Aorta (tissue), 5 donors: Measurements from ENCODE around the gene SMG7. TPM values are rescaled to one million over a fixed set of nuclear protein-coding genes. Genes with fewer than 3 reads are reported as not detected.
A peak's percentile ranks its signal among the peaks of the same experiment; 100 is the strongest.

Experiments
- ATAC-seq: fragments of 200-7000 bp; cut with Tn5 transposase; one replicate; pipeline ENCODE4 v1.9.1; 2022; ENCODE audit warnings: moderate library complexity; ENCODE audit not compliant: low FRiP score
- DNase-seq, 2 donors: peaks; one replicate each; pipeline ENCODE4 v3.0.0-alpha.2; 2020
- H3K27ac ChIP-seq, 2 donors: one replicate each; pipeline ENCODE4 v1.5.1; 2013; ENCODE audit warnings: low read length in 2 of 2, mild to moderate bottlenecking in 2 of 2, moderate library complexity in 2 of 2, control low read depth in 1 of 2, inconsistent platforms in 1 of 2, low read depth in 1 of 2
- H3K27me3 ChIP-seq, 2 donors: one replicate each; pipeline ENCODE4 v1.6.1; 2013; ENCODE audit warnings: control low read depth in 1 of 2, low read length in 1 of 2, mild to moderate bottlenecking in 1 of 2, moderate library complexity in 1 of 2; ENCODE audit not compliant: insufficient read depth in 2 of 2, control insufficient read depth in 1 of 2
- H3K36me3 ChIP-seq, 2 donors: one replicate each; pipeline ENCODE4 v1.6.1; 2013; ENCODE audit warnings: control low read depth in 1 of 2, low read length in 1 of 2, mild to moderate bottlenecking in 1 of 2; ENCODE audit not compliant: insufficient read depth in 2 of 2, control insufficient read depth in 1 of 2
- H3K4me1 ChIP-seq, 2 donors: one replicate each; pipeline ENCODE4 v1.6.1; 2013; ENCODE audit warnings: low read length in 2 of 2, control low read depth in 1 of 2, mild to moderate bottlenecking in 1 of 2, moderate library complexity in 1 of 2; ENCODE audit not compliant: insufficient read depth in 2 of 2, control insufficient read depth in 1 of 2
- H3K4me3 ChIP-seq, 2 donors: one replicate each; pipeline ENCODE4 v1.5.1; 2013; ENCODE audit warnings: low read length in 2 of 2, control low read depth in 1 of 2, mild to moderate bottlenecking in 1 of 2
- H3K9me3 ChIP-seq: one replicate; pipeline ENCODE4 v1.6.1; 2013; ENCODE audit warnings: mild to moderate bottlenecking, low read length; ENCODE audit not compliant: control insufficient read depth
- WGBS, 2 donors: extraction: QIAGEN DNeasy Blood & Tissue Kit; methylation state at CpG; one replicate each; pipeline ENCODE4 v1.1.7; 2013; 5-methylcytosine and 5-hydroxymethylcytosine counted together
- intact Hi-C, 2 donors: fragments of 100-400 bp; cut with DNase I; formaldehyde crosslinking; loops; one replicate each; pipeline versions ENCODE4 v1.14.2 to v1.15.0; 2022
- polyA plus RNA-seq, 2 donors: library from polyadenylated mRNA; stranded (reverse); fragments of 200-250 nt; gene quantifications; one replicate each; pipeline ENCODE4 v1.2.3, GENCODE V29; 2013
- total RNA-seq, 2 donors: library from RNA; stranded (reverse); fragmentation: NEBNext Ultra II Directional; extraction: Animal tissue kit (Norgen Biotek cat#: 25700); gene quantifications; one replicate each; pipeline ENCODE4 v1.2.1, GENCODE V29; 2021
- donor health status: healthy with polysubstance abuse.
- donor health status: Bipolar disorder and iron deficiency.
- donor health status: DM: no; HTN: no; CAD: no.
- donor health status: DM: no; HTN: no; CAD: no.
- donor health status: DM: yes; HTN: yes; CAD: no.

SMG7 gene
- total and polyA plus RNA-seq, 4 donors = 7.4 to 51.0 (median 24.1) TPM

- DNase-seq (peak in 1 of 2 donors; percentile 84), ATAC-seq (peak; percentile 66)
- no peak overlapping the region for H3K27ac ChIP-seq
Measured at GRCh38 chr1:183567584-183567983, 95.3 kb downstream of the SMG7 start.

GRCh38 chr1:183568176-183569021, 96.1 kb downstream of the SMG7 start:
- Histone ChIP-seq H3K9me3 (no peaks in the 10 kb centered on the region), H3K4me3 (no peak overlapping the region), H3K36me3 (no peaks in the 10 kb centered on the region), H3K27ac (no peak overlapping the region), H3K27me3 (no peaks in the 10 kb centered on the region), H3K4me1 (no peaks in the 10 kb centered on the region)
- ATAC-seq = peak; percentile 50
- intact Hi-C loops = no loop called here
- 60 to 72% methylated on average over 12 of the region's 12 CpGs for WGBS, 2 donors
- DNase-seq = peak in 1 of 2 donors; percentile 80

More at GRCh38 chr1:183567584-183567983, 95.3 kb downstream of the SMG7 start:
- H3K27me3 ChIP-seq = no peaks in the 10 kb centered on the region
- intact Hi-C loops = no loop called here
- H3K4me1 ChIP-seq = no peaks in the 10 kb centered on the region
- H3K9me3 ChIP-seq = no peaks in the 10 kb centered on the region
- no peak overlapping the region for H3K4me3 ChIP-seq
- WGBS, 2 donors = 35% methylated on average over 5 of the region's 5 CpGs
- no peaks in the 10 kb centered on the region for H3K36me3 ChIP-seq

- Histone ChIP-seq H3K4me3 (no peak overlapping the region), H3K27me3 (no peaks in the 10 kb centered on the region), H3K27ac (no peak overlapping the region), H3K9me3 (no peaks in the 10 kb centered on the region), H3K4me1 (no peaks in the 10 kb centered on the region), H3K36me3 (no peaks in the 10 kb centered on the region)
- WGBS, 2 donors = 62 to 76% methylated on average over 4 of the region's 4 CpGs
- no peak for ATAC-seq
- intact Hi-C loops = no loop called here
- no peak for DNase-seq
Measured at GRCh38 chr1:183569141-183569540, 96.8 kb downstream of the SMG7 start.

- intact Hi-C loops = no loop called here
- Histone ChIP-seq H3K27me3 (no peaks in the 10 kb centered on the region), H3K4me3 (no peak overlapping the region), H3K27ac (no peak overlapping the region), H3K4me1 (no peaks in the 10 kb centered on the region), H3K9me3 (no peaks in the 10 kb centered on the region), H3K36me3 (no peaks in the 10 kb centered on the region)
- ATAC-seq (no peak), DNase-seq (no peak)
- WGBS, 2 donors = 90 to 100% methylated on average over 3 of the region's 3 CpGs
Measured at GRCh38 chr1:183569801-183570200, 97.5 kb downstream of the SMG7 start.

GRCh38 chr1:183570451-183570850, 98.2 kb downstream of the SMG7 start:
- ATAC-seq (no peak), DNase-seq (no peak)
- intact Hi-C loops = no loop called here
- Histone ChIP-seq H3K27ac (no peak overlapping the region), H3K27me3 (no peaks in the 10 kb centered on the region), H3K36me3 (no peaks in the 10 kb centered on the region), H3K4me1 (no peaks in the 10 kb centered on the region), H3K4me3 (no peak overlapping the region), H3K9me3 (no peaks in the 10 kb centered on the region)
- 89 to 91% methylated on average over 4 of the region's 4 CpGs for WGBS, 2 donors

- H3K4me3 ChIP-seq = no peak overlapping the region
- no peaks in the 10 kb centered on the region for H3K36me3 ChIP-seq
- no peak overlapping the region for H3K27ac ChIP-seq
- intact Hi-C loops = no loop called here
- H3K27me3 ChIP-seq = no peaks in the 10 kb centered on the region
- 61 to 67% methylated on average over 4 of the region's 4 CpGs for WGBS, 2 donors
- H3K9me3 ChIP-seq = no peaks in the 10 kb centered on the region
- DNase-seq (no peak), ATAC-seq (no peak)
- peaks cover 0 to 3% of the 10 kb centered on the region in 2 donors for H3K4me1 ChIP-seq
Measured at GRCh38 chr1:183571678-183572268, 99.5 kb downstream of the SMG7 start.

GRCh38 chr1:183572721-183573120, 100.4 kb downstream of the SMG7 start:
- intact Hi-C loops = no loop called here
- Histone ChIP-seq H3K27ac (no peak overlapping the region), H3K27me3 (no peaks in the 10 kb centered on the region), H3K36me3 (no peaks in the 10 kb centered on the region), H3K9me3 (no peaks in the 10 kb centered on the region), H3K4me1 (peaks cover 5 to 8% of the 10 kb centered on the region in 2 donors), H3K4me3 (no peak overlapping the region)
- DNase-seq (no peak), ATAC-seq (no peak)
- WGBS, 2 donors = 0 to 18% methylated on average over 1 of the region's 1 CpG

GRCh38 chr1:183575606-183576005, 103.3 kb downstream of the SMG7 start:
- Histone ChIP-seq H3K4me1 (peaks cover 5 to 13% of the 10 kb centered on the region in 2 donors), H3K36me3 (no peaks in the 10 kb centered on the region), H3K9me3 (no peaks in the 10 kb centered on the region), H3K4me3 (no peak overlapping the region), H3K27me3 (no peaks in the 10 kb centered on the region), H3K27ac (no peak overlapping the region)
- DNase-seq (no peak), ATAC-seq (no peak)
- intact Hi-C loops = loop anchor here in 1 of 2 donors (2.0 kb wide), 1 partner anchor 33 kb away; no protein-coding TSS in a partner anchor
- 24 to 36% methylated on average over 5 of the region's 5 CpGs for WGBS, 2 donors

- Histone ChIP-seq H3K36me3 (no peaks in the 10 kb centered on the region), H3K9me3 (no peaks in the 10 kb centered on the region), H3K4me1 (peaks cover 5 to 13% of the 10 kb centered on the region in 2 donors), H3K4me3 (no peak overlapping the region), H3K27ac (no peak overlapping the region), H3K27me3 (no peaks in the 10 kb centered on the region)
- DNase-seq = no peak
- WGBS, 2 donors = 11 to 14% methylated on average over 8 of the region's 8 CpGs
- no peak for ATAC-seq
- intact Hi-C loops = loop anchor here in 1 of 2 donors (2.0 kb wide), 1 partner anchor 32 kb away; no protein-coding TSS in a partner anchor
Measured at GRCh38 chr1:183576537-183576936, 104.2 kb downstream of the SMG7 start.
